ENCODE measurements around the gene HPSE2.

DNA sequence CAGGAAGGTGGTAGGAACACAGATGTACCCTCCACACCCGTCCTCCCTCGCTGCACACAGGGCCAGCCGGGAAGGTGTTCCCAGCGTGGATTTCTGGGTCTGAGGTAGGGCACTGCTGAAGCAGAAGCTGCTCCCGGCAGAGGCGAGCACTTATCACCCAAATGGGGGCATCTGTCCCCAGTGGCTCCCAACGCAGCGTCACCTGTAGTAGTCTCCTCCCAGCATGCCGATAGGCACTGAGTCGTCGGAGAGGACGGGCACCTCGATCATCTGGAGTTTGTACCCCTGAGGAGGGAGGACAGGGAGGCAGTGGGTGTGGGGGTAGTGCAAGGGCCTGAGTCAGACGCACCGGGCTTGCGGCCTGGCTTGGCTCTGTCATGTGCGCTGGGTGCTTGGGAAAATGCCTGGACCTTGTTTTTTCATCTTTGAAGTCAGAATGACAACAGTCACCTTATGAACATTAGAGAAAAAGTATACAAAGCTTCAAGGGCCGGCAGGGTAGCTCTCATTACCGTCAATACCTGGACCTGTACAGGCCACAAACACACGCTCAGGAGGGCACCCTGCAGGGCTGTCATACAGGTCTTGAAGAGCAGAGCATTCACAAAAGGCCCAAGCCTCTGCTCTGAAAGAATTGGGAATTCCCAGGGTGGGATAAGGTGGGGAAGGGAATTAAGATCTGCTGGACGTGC lies 817.5 kb downstream of the HPSE2 start:
- TF ChIP-seq, protein P1, sequence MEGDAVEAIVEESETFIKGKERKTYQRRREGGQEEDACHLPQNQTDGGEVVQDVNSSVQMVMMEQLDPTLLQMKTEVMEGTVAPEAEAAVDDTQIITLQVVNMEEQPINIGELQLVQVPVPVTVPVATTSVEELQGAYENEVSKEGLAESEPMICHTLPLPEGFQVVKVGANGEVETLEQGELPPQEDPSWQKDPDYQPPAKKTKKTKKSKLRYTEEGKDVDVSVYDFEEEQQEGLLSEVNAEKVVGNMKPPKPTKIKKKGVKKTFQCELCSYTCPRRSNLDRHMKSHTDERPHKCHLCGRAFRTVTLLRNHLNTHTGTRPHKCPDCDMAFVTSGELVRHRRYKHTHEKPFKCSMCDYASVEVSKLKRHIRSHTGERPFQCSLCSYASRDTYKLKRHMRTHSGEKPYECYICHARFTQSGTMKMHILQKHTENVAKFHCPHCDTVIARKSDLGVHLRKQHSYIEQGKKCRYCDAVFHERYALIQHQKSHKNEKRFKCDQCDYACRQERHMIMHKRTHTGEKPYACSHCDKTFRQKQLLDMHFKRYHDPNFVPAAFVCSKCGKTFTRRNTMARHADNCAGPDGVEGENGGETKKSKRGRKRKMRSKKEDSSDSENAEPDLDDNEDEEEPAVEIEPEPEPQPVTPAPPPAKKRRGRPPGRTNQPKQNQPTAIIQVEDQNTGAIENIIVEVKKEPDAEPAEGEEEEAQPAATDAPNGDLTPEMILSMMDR (IDR thresholded peaks at IDR 0.05; ENCODE audit: borderline replicate concordance, extremely low read depth, low read length, poor library complexity, severe bottlenecking), result no peak
- TF ChIP-seq EZH2 (IDR thresholded peaks at IDR 0.05; ENCODE audit: borderline replicate concordance, low read depth, low read length, severe bottlenecking), result no peak

Measured in DND-41 (cell line).